GM12873 (cell line): ENCODE results near the gene NDST1.

ENCODE experiments used
- CTCF ChIP-seq: IDR thresholded peaks from 2 replicates; pipeline ENCODE4 v1.5.1; 2012; ENCODE audit warnings: low read depth, mild to moderate bottlenecking, moderate library complexity, low read length, control low read depth; ENCODE audit not compliant: insufficient read depth; ENCODE audit errors: missing control alignments

The NDST1 gene

GRCh38 chr5:150574818-150575547 is 67.1 kb downstream of the NDST1 start:
- no peak for TF ChIP-seq CTCF

- TF ChIP-seq CTCF: no peak
Measured at GRCh38 chr5:150575745-150576448, 68.0 kb downstream of the NDST1 start.

GRCh38 chr5:150576449-150576949 is 68.6 kb downstream of the NDST1 start:
- TF ChIP-seq CTCF: no peak

GRCh38 chr5:150577378-150578139 is 69.6 kb downstream of the NDST1 start:
- TF ChIP-seq CTCF: no peak

GRCh38 chr5:150578781-150579461 is 71.0 kb downstream of the NDST1 start:
- TF ChIP-seq CTCF: no peak

- TF ChIP-seq CTCF: no peak
Measured at GRCh38 chr5:150579462-150580400, 71.8 kb downstream of the NDST1 start.
